RWPE1 (cell line): Measurements from ENCODE around the gene MYH7B.

Experiments used
- CTCF ChIA-PET: fragments of 350-600 bp; sonication (Branson Sonifier 250); formaldehyde crosslinking; extraction: SDS; loops from one replicate; lab custom pipeline; 2021; lab: Yijun Ruan, JAX
- POLR2A ChIA-PET: fragments of 400-600 bp; formaldehyde crosslinking; extraction: SDS; loops from one replicate; lab custom pipeline; 2020; ENCODE audit warnings: antibody characterized with exemption; ENCODE audit not compliant: low non-redundant PET; lab: Yijun Ruan, JAX
- DNase-seq: peaks from one replicate; pipeline ENCODE4 v3.0.0; 2012; ENCODE audit warnings: low spot score
- H3K27ac ChIP-seq: fragments of 450-650 bp; 2 replicates; pipeline ENCODE4 v1.5.1; 2017
- CTCF ChIP-seq: fragments of 450-650 bp; conservative IDR thresholded peaks from 2 replicates; pipeline ENCODE4 v1.5.1; 2017; ENCODE audit warnings: low read depth, mild to moderate bottlenecking

The MYH7B gene

GRCh38 chr20:34968042-34968775, 12.5 kb downstream of the MYH7B start:
- H3K27ac ChIP-seq: no peak overlapping the region
- ChIA-PET POLR2A (no interaction called here), CTCF (interaction anchor here (0.8 to 1.2 kb wide), 3 partner anchors 10 to 1668 kb away, joined by 3 to 8 read pairs (median 5); partner anchors contain the start of genes GSS and MYH7B)
- no peak for TF ChIP-seq CTCF
- DNase-seq: no peak

- TF ChIP-seq CTCF: no peak
- H3K27ac ChIP-seq: no peak overlapping the region
- ChIA-PET POLR2A (interaction anchor here (0.5 kb wide), 1 partner anchor 93 kb away, joined by 4 read pairs; no protein-coding TSS in a partner anchor), CTCF (interaction anchor here (0.6 to 0.7 kb wide), 2 partner anchors 84 to 122 kb away, joined by 3 to 6 read pairs; no protein-coding TSS in a partner anchor)
- no peak for DNase-seq
These were observed 14.6 kb downstream of the MYH7B start for GRCh38 chr20:34970193-34970840.

GRCh38 chr20:34970846-34971560, 15.3 kb downstream of the MYH7B start:
- POLR2A ChIA-PET: interaction anchor here (0.5 kb wide), 1 partner anchor 94 kb away, joined by 4 read pairs; no protein-coding TSS in a partner anchor
- H3K27ac ChIP-seq: no peak overlapping the region
- no peak for DNase-seq
- no peak for TF ChIP-seq CTCF
- CTCF ChIA-PET: interaction anchor here (0.6 to 0.7 kb wide), 2 partner anchors 85 to 122 kb away, joined by 3 to 6 read pairs; no protein-coding TSS in a partner anchor

- ChIA-PET POLR2A (no interaction called here), CTCF (interaction anchor here (0.6 to 0.9 kb wide), 4 partner anchors 14 to 117 kb away, joined by 3 to 5 read pairs (median 3); no protein-coding TSS in a partner anchor)
- no peak for TF ChIP-seq CTCF
- no peak for DNase-seq
- H3K27ac ChIP-seq: no peak overlapping the region
These were observed 16.0 kb downstream of the MYH7B start for GRCh38 chr20:34971561-34972235.

GRCh38 chr20:34974246-34974645, 18.6 kb downstream of the MYH7B start:
- ChIA-PET POLR2A (interaction anchor here (0.7 kb wide), 1 partner anchor 38 kb away, joined by 13 read pairs; no protein-coding TSS in a partner anchor), CTCF (interaction anchor here (0.6 to 0.7 kb wide), 2 partner anchors 11 to 128 kb away, joined by 3 read pairs; no protein-coding TSS in a partner anchor)
- no peak for DNase-seq

More at GRCh38 chr20:34974246-34974645, 18.6 kb downstream of the MYH7B start:
- no peak overlapping the region for H3K27ac ChIP-seq
- TF ChIP-seq CTCF: no peak
